SK-N-SH (cell line): ENCODE measurements around the gene SMPDL3B.

Experiments used
- CTCF ChIP-seq: fragments of 200-600 bp; sonication (generic); IDR thresholded peaks from 2 replicates; pipeline ENCODE4 v1.6.1; 2017; ENCODE audit warnings: antibody characterized with exemption, mild to moderate bottlenecking, moderate library complexity
- ELF1 ChIP-seq: IDR thresholded peaks from 2 replicates; pipeline ENCODE4 v1.4.0; 2012
- EP300 ChIP-seq, 2 experiments: IDR thresholded peaks; 2 replicates each; pipeline versions ENCODE4 v1.4.0 to v1.6.1; 2012; ENCODE audit warnings: borderline replicate concordance in 1 of 2, low read depth in 1 of 2, low read length in 1 of 2
- EZH2phosphoT487 ChIP-seq: fragments of 200-600 bp; sonication (generic); IDR thresholded peaks from 2 replicates; pipeline ENCODE4 v1.6.1; 2017; ENCODE audit warnings: low read depth, mixed run types, mild to moderate bottlenecking, antibody characterized with exemption, moderate library complexity, borderline replicate concordance
- FOXM1 ChIP-seq: IDR thresholded peaks from 2 replicates; pipeline ENCODE4 v1.4.0; 2012; ENCODE audit warnings: low read depth, mild to moderate bottlenecking
- MAX ChIP-seq: IDR thresholded peaks from 2 replicates; pipeline ENCODE4 v1.4.0; 2012; ENCODE audit warnings: low read depth
- NFIC ChIP-seq: IDR thresholded peaks from 2 replicates; pipeline ENCODE4 v1.4.0; 2012; ENCODE audit warnings: borderline replicate concordance
- POLR2AphosphoS5 ChIP-seq: IDR thresholded peaks from 2 replicates; pipeline ENCODE4 v1.6.1; 2012; ENCODE audit warnings: low read depth, low read length
- RAD21 ChIP-seq: IDR thresholded peaks from 2 replicates; pipeline ENCODE4 v1.6.1; 2012; ENCODE audit warnings: mild to moderate bottlenecking, low read length
- RCOR1 ChIP-seq: fragments of 150-350 bp; IDR thresholded peaks from 2 replicates; pipeline ENCODE4 v1.6.1; 2017; ENCODE audit warnings: antibody characterized with exemption, low read length
- TAF1 ChIP-seq: IDR thresholded peaks from 2 replicates; pipeline ENCODE4 v1.6.1; 2012; ENCODE audit warnings: low read depth, mild to moderate bottlenecking, low read length, moderate library complexity, borderline replicate concordance
- USF1 ChIP-seq: IDR thresholded peaks from 2 replicates; pipeline ENCODE4 v1.4.0; 2012; ENCODE audit warnings: low read depth, borderline replicate concordance
- YY1 ChIP-seq: IDR thresholded peaks from 2 replicates; pipeline ENCODE4 v1.4.0; 2012; ENCODE audit warnings: low read depth, mild to moderate bottlenecking

GRCh38 chr1:27906759-27907158 is 28.0 kb upstream of the SMPDL3B start:
- TF ChIP-seq NFIC (no peak), ELF1 (no peak), EZH2phosphoT487 (no peak), YY1 (no peak), FOXM1 (no peak), CTCF (no peak), RAD21 (no peak), EP300 (IDR thresholded peaks at IDR 0.05; ENCODE audit: borderline replicate concordance in 1 of 2, low read depth in 1 of 2, low read length in 1 of 2) (no peak), RCOR1 (no peak), MAX (no peak), USF1 (no peak), POLR2AphosphoS5 (no peak), TAF1 (no peak)
